SK-N-SH treated with all-trans-retinoic acid at 6 μM for 48 hours (cell line): ENCODE results near the gene OR6M1.

Experiments
- ARNTL ChIP-seq: fragments of 450-650 bp; formaldehyde crosslinking; IDR thresholded peaks from 2 replicates; pipeline ENCODE4 v1.5.0; 2020; ENCODE audit warnings: low read depth, mild to moderate bottlenecking, moderate library complexity, borderline replicate concordance
- BACH2 ChIP-seq: fragments of 250-450 bp; sonication (Bioruptor Pico); IDR thresholded peaks from 2 replicates; pipeline ENCODE4 v1.9.0; 2021; ENCODE audit warnings: mild to moderate bottlenecking, borderline replicate concordance
- CSDC2 ChIP-seq: fragments of 250-450 bp; sonication (Bioruptor Pico); IDR thresholded peaks from 2 replicates; pipeline ENCODE4 v1.5.0; 2020; ENCODE audit warnings: mild to moderate bottlenecking, moderate library complexity
- SNAI2 ChIP-seq: fragments of 250-450 bp; sonication (Bioruptor Pico); IDR thresholded peaks from 2 replicates; pipeline ENCODE4 v1.5.0; 2020; ENCODE audit warnings: mild to moderate bottlenecking, moderate library complexity
- TOX ChIP-seq: fragments of 250-450 bp; sonication (Bioruptor Pico); IDR thresholded peaks from 2 replicates; pipeline ENCODE4 v1.8.0; 2021; ENCODE audit warnings: mild to moderate bottlenecking, moderate library complexity, borderline replicate concordance
- ZFP3 ChIP-seq: fragments of 250-450 bp; sonication (Bioruptor Pico); IDR thresholded peaks from 2 replicates; pipeline ENCODE4 v1.5.0; 2020; ENCODE audit warnings: mild to moderate bottlenecking, moderate library complexity
- ZFP30 ChIP-seq: fragments of 450-650 bp; formaldehyde crosslinking; IDR thresholded peaks from 2 replicates; pipeline ENCODE4 v1.5.0; 2022; ENCODE audit warnings: mild to moderate bottlenecking, moderate library complexity
- ZNF8 ChIP-seq: fragments of 450-650 bp; formaldehyde crosslinking; IDR thresholded peaks from 2 replicates; pipeline ENCODE4 v1.5.0; 2020; ENCODE audit warnings: mild to moderate bottlenecking, moderate library complexity
- TF ChIP-seq, protein P1 (sequence below): fragments of 250-450 bp; sonication (Bioruptor Pico); IDR thresholded peaks from 2 replicates; pipeline ENCODE4 v1.5.1; 2020; ENCODE audit warnings: low read depth, mild to moderate bottlenecking, moderate library complexity
- TF ChIP-seq, protein P2 (sequence below): fragments of 250-450 bp; sonication (Bioruptor Pico); IDR thresholded peaks from 2 replicates; pipeline ENCODE4 v1.8.0; 2020; ENCODE audit warnings: mild to moderate bottlenecking, moderate library complexity, borderline replicate concordance
- TF ChIP-seq, protein P3 (sequence below): fragments of 250-450 bp; sonication (Bioruptor Pico); IDR thresholded peaks from 2 replicates; pipeline ENCODE4 v1.5.1; 2021; ENCODE audit warnings: mild to moderate bottlenecking, moderate library complexity
- TF ChIP-seq, protein P4 (sequence below): fragments of 250-450 bp; sonication (Bioruptor Pico); IDR thresholded peaks from 2 replicates; pipeline ENCODE4 v1.8.0; 2021; ENCODE audit warnings: low read depth, mild to moderate bottlenecking, moderate library complexity, borderline replicate concordance

DNA sequence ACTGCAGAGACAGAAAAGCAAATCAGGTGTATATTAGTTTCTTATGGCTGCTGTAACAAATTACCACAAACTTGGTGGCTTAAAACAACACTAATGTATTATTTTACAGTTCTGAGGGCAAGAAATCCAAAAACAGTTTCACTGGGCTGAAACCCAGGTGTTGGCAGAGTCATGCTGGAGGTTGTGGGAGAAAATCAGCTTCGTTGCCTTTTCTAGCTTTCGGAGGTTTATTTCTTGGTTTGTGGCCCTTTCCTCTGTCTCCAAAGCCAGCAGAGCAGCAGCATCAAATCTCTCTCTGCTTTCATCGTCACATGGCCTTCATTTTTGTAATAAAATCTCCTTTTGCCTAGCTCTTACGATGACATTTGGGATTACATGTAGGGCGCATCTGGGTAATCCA is 33.0 kb upstream of the OR6M1 start:
- TF ChIP-seq SNAI2 (CRISPR knock-in tag): no peak
- no peak for TF ChIP-seq ARNTL (CRISPR knock-in tag)
- TF ChIP-seq ZFP3 (CRISPR knock-in tag): no peak
- TF ChIP-seq ZNF8 (CRISPR knock-in tag): no peak
- TF ChIP-seq, protein P1, sequence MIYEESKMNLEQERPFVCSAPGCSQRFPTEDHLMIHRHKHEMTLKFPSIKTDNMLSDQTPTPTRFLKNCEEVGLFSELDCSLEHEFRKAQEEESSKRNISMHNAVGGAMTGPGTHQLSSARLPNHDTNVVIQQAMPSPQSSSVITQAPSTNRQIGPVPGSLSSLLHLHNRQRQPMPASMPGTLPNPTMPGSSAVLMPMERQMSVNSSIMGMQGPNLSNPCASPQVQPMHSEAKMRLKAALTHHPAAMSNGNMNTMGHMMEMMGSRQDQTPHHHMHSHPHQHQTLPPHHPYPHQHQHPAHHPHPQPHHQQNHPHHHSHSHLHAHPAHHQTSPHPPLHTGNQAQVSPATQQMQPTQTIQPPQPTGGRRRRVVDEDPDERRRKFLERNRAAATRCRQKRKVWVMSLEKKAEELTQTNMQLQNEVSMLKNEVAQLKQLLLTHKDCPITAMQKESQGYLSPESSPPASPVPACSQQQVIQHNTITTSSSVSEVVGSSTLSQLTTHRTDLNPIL (CRISPR knock-in tag): no peak
- no peak for TF ChIP-seq CSDC2 (CRISPR knock-in tag)
- TF ChIP-seq, protein P2, sequence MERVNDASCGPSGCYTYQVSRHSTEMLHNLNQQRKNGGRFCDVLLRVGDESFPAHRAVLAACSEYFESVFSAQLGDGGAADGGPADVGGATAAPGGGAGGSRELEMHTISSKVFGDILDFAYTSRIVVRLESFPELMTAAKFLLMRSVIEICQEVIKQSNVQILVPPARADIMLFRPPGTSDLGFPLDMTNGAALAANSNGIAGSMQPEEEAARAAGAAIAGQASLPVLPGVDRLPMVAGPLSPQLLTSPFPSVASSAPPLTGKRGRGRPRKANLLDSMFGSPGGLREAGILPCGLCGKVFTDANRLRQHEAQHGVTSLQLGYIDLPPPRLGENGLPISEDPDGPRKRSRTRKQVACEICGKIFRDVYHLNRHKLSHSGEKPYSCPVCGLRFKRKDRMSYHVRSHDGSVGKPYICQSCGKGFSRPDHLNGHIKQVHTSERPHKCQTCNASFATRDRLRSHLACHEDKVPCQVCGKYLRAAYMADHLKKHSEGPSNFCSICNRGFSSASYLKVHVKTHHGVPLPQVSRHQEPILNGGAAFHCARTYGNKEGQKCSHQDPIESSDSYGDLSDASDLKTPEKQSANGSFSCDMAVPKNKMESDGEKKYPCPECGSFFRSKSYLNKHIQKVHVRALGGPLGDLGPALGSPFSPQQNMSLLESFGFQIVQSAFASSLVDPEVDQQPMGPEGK (CRISPR knock-in tag): no peak
- no peak for TF ChIP-seq ZFP30 (CRISPR knock-in tag)
- TF ChIP-seq BACH2 (CRISPR knock-in tag): no peak
- TF ChIP-seq TOX (CRISPR knock-in tag): no peak
- TF ChIP-seq, protein P3, sequence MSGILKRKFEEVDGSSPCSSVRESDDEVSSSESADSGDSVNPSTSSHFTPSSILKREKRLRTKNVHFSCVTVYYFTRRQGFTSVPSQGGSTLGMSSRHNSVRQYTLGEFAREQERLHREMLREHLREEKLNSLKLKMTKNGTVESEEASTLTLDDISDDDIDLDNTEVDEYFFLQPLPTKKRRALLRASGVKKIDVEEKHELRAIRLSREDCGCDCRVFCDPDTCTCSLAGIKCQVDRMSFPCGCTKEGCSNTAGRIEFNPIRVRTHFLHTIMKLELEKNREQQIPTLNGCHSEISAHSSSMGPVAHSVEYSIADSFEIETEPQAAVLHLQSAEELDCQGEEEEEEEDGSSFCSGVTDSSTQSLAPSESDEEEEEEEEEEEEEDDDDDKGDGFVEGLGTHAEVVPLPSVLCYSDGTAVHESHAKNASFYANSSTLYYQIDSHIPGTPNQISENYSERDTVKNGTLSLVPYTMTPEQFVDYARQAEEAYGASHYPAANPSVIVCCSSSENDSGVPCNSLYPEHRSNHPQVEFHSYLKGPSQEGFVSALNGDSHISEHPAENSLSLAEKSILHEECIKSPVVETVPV: no peak
- TF ChIP-seq, protein P4, sequence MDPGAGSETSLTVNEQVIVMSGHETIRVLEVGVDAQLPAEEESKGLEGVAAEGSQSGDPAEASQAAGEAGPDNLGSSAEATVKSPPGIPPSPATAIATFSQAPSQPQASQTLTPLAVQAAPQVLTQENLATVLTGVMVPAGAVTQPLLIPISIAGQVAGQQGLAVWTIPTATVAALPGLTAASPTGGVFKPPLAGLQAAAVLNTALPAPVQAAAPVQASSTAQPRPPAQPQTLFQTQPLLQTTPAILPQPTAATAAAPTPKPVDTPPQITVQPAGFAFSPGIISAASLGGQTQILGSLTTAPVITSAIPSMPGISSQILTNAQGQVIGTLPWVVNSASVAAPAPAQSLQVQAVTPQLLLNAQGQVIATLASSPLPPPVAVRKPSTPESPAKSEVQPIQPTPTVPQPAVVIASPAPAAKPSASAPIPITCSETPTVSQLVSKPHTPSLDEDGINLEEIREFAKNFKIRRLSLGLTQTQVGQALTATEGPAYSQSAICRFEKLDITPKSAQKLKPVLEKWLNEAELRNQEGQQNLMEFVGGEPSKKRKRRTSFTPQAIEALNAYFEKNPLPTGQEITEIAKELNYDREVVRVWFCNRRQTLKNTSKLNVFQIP (CRISPR knock-in tag): no peak
